Measurements from ENCODE around the gene CST4.
"Not testable (repeated sequence)": the region's sequence is repeated elsewhere in the genome, so short reads cannot be mapped to it uniquely, and the experiment has no call there.

The CST4 gene

DNA sequence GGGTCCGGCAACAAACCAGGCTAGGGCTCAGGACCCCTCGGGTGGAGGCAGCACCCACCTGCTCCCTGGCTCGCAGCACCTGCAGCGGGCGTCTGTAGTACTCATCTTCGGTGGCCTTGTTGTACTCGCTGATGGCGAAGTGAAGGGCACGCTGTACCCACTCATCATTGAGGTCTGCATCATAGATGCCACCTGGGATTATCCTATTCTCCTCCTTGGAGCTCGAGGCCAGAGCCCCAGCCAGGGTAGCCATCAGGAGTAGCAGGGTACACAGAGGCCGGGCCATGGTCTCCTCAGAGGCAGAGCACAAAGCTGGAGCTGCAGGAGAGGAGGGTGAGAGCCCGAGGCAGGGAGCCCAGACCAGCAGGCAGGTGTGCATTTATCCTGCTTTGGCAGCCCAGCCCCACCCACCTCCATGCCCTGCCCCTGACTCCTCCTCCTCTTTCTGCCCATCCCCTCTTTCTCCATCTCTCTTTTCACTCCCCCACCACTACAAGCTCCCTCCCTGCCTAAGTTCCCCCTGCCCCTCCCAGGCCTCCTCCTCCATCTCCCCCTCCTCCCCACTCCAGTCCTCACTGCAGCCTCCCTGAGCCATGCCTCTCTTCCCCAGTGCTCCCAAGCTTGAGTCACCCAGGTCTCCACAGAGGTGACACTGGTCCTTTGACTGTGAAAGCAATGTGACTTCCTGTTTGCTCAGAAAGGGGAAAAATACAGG is at the start of gene CST4:
CST4 (minus strand) TSS at position 355 of the 715 bp plus-strand sequence; CDS start at position 286, 69 bp downstream.
- not testable (repeated sequence) for DNase-seq

DNA sequence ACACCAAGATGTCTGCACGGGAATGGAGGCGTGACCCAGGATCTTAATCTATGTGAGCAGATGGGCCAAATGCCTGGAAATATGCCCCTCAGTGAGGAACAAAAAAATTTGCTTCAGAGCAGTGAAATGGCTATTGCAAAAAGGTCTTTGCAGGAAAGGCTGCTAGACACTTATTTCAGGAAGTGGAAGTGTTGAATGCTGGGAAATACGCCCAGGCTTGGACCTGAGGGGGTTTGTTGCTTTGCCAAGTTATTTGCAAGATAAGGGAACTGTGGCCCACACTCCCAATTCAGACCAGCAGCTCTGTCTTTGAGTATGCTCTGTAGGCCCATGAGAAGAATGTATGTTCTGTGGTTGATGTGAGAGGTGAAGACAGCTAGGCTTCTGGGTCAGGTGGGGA is 46.6 kb upstream of the CST4 start:
- not testable (repeated sequence) for DNase-seq

- DNase-seq, result not testable (repeated sequence)
Measured at GRCh38 chr20:23734949-23735348, 46.1 kb upstream of the CST4 start.

DNA sequence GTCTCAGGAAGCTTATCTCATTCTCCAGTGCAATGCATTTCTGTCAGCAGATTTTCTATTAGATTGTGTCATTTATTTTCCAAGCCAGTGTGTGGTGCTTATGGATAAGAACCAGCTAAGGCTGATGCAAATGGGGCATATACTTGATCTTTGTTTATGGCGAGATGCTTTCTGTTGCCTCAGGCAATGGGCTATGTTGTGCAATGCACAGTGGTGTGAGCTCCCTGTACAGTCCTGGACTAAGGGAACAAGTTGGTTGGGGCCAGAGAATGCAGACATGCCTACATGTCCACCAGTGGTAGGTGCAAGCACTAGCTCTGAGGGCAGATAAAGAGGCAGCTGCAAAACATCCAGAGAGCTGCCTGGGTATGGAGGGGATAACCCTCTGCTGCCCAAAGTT is 45.6 kb upstream of the CST4 start:
- DNase-seq, result not testable (repeated sequence)

DNA sequence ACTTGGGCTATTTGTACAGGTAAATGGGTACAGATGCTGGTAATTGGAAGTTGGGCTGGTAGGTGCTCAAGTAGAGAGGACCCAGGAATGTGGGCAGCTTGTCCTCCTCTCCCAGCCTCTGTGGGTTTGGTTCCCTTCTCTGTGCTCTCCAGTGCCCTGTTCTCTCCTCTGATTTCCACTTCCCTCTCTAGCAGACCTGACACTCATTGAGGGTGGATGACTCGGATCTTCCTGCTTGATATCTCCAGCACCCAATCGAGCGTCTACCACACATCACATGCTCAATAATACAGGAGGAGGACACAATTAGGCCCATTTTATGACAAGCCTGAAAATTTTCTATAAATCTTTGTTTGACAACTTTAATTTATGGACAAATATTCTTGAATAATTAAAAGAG is 38.2 kb upstream of the CST4 start:
- no peak for DNase-seq

GRCh38 chr20:23725102-23725501 is 36.3 kb upstream of the CST4 start:
- no peak for DNase-seq

- DNase-seq, result not testable (repeated sequence)
Measured at GRCh38 chr20:23723659-23724307, 34.9 kb upstream of the CST4 start.

DNA sequence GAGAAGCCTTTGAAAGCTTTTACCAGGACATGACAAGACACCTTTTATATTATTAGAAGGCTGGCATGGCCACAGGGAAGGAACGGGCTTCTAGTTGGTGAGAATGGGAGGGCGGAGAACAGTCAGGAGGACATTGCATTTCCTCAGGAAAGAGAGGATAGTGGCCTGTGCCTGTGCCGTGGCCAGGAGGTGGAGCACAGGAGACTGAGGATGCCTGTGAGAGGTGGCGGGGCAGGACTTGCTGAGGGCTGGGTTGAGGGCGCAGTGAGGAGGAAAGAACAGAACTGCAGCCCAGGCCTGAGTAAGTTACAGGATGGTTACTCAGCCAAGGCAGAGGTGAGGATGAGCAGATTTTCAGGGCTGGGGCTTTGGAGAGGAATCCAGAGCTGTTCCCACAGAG is 34.0 kb upstream of the CST4 start:
- DNase-seq, result not testable (repeated sequence)

GRCh38 chr20:23721962-23722361 is 33.1 kb upstream of the CST4 start:
- no peak for DNase-seq

- not testable (repeated sequence) for DNase-seq
Measured at GRCh38 chr20:23719351-23719750, 30.5 kb upstream of the CST4 start.

GRCh38 chr20:23711778-23712177 is 22.9 kb upstream of the CST4 start:
- not testable (repeated sequence) for DNase-seq

- no peak for DNase-seq
Measured at GRCh38 chr20:23710771-23711170, 21.9 kb upstream of the CST4 start.

DNA sequence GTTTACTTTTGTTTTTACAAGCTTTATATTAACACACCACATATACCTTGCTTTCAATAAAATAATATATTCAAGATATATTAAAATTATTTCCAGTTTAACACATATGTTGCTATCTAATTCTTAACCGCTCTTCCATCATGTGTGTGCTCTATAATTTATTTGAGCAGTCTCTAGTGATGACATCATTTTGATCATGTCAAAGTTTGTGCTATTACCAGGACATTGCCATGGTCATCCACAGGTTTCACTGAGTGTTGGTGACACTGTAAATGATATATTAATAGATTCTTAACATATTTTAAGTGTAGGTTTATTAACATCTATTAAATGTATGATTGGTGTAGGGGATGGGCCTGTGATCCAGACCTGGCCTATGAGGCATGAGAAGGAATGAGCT is 17.1 kb upstream of the CST4 start:
- no peak for DNase-seq

DNA sequence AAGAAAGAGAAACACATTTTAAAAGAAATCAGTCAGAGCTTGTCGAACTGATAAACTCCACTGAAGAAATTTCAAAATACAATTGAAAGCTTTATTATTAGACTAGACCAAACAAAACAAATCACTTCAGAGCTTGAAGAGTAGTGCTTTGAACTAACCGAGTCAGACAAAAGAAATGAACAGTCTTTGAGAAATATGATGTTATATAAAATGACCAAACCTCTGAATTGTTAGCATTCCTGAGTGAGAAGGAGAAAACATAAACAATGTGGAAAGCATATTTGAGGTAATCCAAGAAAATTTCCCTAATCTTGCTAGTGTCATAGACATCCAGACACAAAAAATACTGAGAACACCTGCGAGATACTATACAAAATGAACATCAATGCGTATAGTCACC is 13.2 kb upstream of the CST4 start:
- no peak for DNase-seq

DNA sequence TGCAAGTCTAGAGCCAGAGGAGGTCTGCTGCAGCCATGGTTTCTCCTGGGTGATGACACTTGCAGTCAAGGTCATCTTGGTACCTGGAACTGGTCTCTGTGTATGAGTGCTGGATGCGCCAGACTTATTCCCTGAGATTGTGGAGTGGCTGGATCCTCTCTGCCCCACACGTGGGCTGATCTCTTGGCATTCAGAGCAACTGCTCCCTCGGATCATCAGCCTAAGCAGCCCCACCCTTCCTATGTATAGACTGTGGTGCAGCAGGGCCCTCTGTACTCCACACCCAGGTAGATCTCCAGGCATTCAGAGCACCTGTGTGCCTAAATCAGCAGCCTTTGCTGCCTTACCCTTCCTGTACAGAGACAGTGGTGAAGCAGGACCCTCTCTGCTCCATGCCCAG is 12.1 kb upstream of the CST4 start:
- no peak for DNase-seq

- DNase-seq, result no peak
Measured at GRCh38 chr20:23697947-23698346, 9.1 kb upstream of the CST4 start.

- DNase-seq, result peak; percentile 43
Measured at GRCh38 chr20:23695068-23695395, 6.2 kb upstream of the CST4 start.

DNA sequence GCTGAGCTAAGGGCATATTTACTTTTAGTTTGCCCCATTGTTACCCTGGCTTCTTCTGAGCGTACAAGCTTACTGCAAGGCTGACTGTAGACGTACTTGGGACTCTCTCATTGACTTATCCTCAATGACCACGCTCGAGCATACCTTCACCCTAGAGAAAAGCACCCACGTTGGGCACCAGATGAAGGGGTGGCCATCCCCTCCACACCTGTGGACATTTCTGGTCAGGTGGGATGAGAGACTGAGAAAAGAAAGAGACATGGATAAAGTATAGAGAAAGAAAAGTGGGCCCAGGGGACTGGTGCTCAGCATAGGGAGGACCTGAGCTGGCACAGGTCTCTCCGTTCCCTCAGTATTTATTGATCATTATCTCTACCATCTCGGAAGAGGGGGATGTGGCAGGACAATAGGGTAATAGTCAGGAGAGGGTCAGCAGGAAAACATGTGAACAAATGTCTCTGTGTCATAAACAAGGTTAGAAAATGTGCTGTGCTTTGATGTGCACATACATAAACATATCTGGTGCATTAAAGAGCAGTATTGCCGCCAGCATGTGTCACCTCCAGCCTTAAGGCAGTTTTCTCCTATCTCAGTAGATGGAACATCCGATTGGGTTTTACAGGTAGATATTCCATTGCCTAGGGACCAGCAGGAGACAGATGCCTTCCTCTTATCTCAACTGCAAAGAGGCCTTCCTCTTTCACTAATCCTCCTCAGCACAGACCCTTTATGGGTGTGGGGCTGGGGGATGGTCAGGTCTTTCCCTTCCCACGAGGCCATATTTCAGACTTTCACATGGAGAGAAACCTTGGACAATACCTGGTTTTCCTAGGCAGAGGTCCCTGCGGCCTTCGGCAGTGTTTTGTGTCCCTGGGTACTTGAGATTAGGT is 5.6 kb upstream of the CST4 start:
- DNase-seq, result not testable (repeated sequence)

DNA sequence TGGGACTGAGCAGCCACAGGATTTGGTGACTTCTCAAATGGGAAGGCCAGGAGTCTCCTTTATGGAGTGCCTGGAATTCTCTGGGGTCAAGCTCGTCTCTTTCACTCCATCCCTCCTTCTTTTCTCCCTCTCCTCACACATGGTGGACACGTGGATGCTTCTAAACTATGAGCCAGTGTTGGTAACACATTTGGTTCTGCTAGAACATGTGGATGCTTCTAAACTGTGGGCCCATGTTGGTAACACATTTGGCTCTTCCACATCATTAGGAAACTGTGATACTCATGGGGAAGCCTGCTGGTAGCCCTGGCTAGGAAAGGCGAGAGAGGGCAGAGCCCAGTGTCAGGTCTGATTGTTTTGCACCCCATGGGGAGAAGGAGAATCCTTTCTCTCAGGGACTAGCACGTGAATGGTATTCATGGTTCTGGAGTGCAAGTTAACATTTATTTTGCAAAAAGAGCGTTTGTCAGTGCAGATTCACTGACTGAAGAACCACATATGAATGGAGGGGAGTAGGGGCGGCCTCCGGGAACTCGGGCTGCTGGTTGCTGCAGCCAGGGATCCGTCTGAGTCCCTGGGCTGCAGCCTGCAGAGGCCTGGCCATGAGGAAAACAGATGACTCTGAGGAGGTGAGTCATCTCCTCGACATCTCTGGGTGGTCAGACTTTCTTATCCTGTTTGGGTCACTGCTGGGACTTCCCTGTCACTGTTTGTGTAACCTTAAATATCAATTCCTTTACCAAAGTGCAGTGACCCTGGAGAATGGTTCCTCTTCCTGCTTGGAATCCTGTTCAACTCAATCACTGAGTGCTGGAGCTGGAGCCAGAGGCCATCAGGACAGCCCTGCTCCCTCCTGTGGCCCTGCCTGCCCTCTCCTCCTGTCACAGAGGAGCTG is 4.1 kb upstream of the CST4 start:
- DNase-seq, result not testable (repeated sequence)

DNA sequence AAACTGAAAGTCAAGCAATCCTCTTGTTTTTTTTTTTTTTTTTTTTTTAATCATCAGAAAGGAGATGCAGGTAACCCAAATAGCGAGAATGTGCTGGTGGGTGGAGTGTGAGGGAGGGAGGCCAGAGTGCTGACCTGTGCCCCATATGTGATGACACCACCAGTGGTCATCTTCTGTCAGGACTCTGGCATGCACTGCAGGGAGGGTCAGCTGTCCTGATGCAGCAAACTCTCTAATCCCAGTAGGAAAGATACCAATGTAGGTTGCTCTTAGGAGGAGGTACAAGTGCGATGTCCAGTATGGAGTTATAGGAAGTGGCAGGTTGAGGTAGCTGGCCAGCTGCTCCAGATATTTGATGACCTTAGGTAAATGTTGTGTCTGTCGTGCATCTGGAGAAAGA is 2.8 kb upstream of the CST4 start:
- DNase-seq, result no peak

- DNase-seq, result no peak
Measured at GRCh38 chr20:23690581-23690980, 1.7 kb upstream of the CST4 start.

DNA sequence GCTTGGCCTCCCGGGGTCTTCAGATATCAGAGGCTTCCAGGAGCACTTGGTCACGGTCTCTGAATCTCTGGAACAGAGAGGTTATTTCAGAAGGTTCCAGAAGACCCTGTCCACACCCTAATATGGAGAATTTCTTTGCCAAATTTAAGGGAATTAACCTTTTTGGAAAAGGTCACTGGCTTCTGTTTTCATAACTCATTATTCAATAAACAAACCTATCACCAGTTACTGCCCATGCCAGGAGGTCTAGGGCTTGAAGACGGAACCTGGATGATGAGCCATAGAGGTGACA is 507 bp upstream of the CST4 start:
- DNase-seq, result no peak

GRCh38 chr20:23687986-23688385 is 852 bp downstream of the CST4 start:
- no peak for DNase-seq

Measured in NCI-H2029 treated with DMSO at 0.1 percent for 48 hours (cell line).